WERI-Rb-1 (cell line): ENCODE results near the gene DLGAP4.

ENCODE experiments used
- DNase-seq: peaks from one replicate; pipeline ENCODE4 v3.0.0-alpha.2; 2020
- H3K27ac ChIP-seq: fragments of 250-450 bp; sonication (Bioruptor Pico); 2 replicates; pipeline ENCODE4 v1.5.1; 2020; ENCODE audit warnings: mild to moderate bottlenecking, moderate library complexity
- H3K27me3 ChIP-seq: fragments of 250-450 bp; sonication (Bioruptor Pico); 2 replicates; pipeline ENCODE4 v1.5.1; 2021; ENCODE audit warnings: mild to moderate bottlenecking, low read depth, moderate library complexity; ENCODE audit not compliant: insufficient read depth, severe bottlenecking
- H3K36me3 ChIP-seq: fragments of 250-450 bp; sonication (Bioruptor Pico); 2 replicates; pipeline ENCODE4 v1.5.1; 2020; ENCODE audit warnings: mild to moderate bottlenecking, moderate library complexity
- H3K4me3 ChIP-seq: 2 replicates; pipeline ENCODE4 v1.5.1; 2011; ENCODE audit warnings: low read depth, mild to moderate bottlenecking, control low read depth, low read length
- H3K9me3 ChIP-seq: fragments of 250-450 bp; sonication (Bioruptor Pico); 2 replicates; pipeline ENCODE4 v1.5.1; 2021; ENCODE audit warnings: mild to moderate bottlenecking, moderate library complexity; ENCODE audit not compliant: severe bottlenecking
- CTCF ChIP-seq: IDR thresholded peaks from 2 replicates; pipeline ENCODE4 v1.5.1; 2011; ENCODE audit warnings: low read depth, mild to moderate bottlenecking, control low read depth, inconsistent platforms, low read length

DLGAP4 gene

GRCh38 chr20:36485286-36485685, 179.1 kb downstream of the DLGAP4 start:
- H3K27me3 ChIP-seq: no peaks in the 10 kb centered on the region
- no peak for DNase-seq
- TF ChIP-seq CTCF: no peak
- H3K36me3 ChIP-seq: no peaks in the 10 kb centered on the region; the same call in none of the 2 replicates
- H3K4me3 ChIP-seq: no peak overlapping the region
- H3K9me3 ChIP-seq: no peaks in the 10 kb centered on the region
- H3K27ac ChIP-seq: no peak overlapping the region; the same call in 1 of the 2 replicates

- TF ChIP-seq CTCF: no peak
- no peak for DNase-seq
- no peaks in the 10 kb centered on the region for H3K27me3 ChIP-seq
- H3K4me3 ChIP-seq: no peak overlapping the region
- no peaks in the 10 kb centered on the region for H3K9me3 ChIP-seq
- no peaks in the 10 kb centered on the region; the same call in 1 of the 2 replicates for H3K36me3 ChIP-seq
- no peak overlapping the region for H3K27ac ChIP-seq
Measured at GRCh38 chr20:36487069-36487468, 180.9 kb downstream of the DLGAP4 start.

- no peak overlapping the region for H3K27ac ChIP-seq
- H3K27me3 ChIP-seq: no peaks in the 10 kb centered on the region
- no peak overlapping the region for H3K4me3 ChIP-seq
- no peak for DNase-seq
- H3K36me3 ChIP-seq: no peaks in the 10 kb centered on the region; the same call in 1 of the 2 replicates
- no peak for TF ChIP-seq CTCF
- no peaks in the 10 kb centered on the region for H3K9me3 ChIP-seq
Measured at GRCh38 chr20:36490191-36490590, 184.1 kb downstream of the DLGAP4 start.

GRCh38 chr20:36491901-36492617, 185.9 kb downstream of the DLGAP4 start:
- no peak for TF ChIP-seq CTCF
- H3K27me3 ChIP-seq: no peaks in the 10 kb centered on the region
- DNase-seq: no peak
- H3K36me3 ChIP-seq: peaks cover 5% of the 10 kb centered on the region; the same call in 1 of the 2 replicates
- no peaks in the 10 kb centered on the region for H3K9me3 ChIP-seq
- H3K4me3 ChIP-seq: no peak overlapping the region
- peak overlapping the region; percentile 2; the same call in 1 of the 2 replicates for H3K27ac ChIP-seq

GRCh38 chr20:36493051-36493800, 187.1 kb downstream of the DLGAP4 start:
- no peak overlapping the region for H3K27ac ChIP-seq
- peak; percentile 65 for TF ChIP-seq CTCF

More at GRCh38 chr20:36493051-36493800, 187.1 kb downstream of the DLGAP4 start:
- DNase-seq: peak; percentile 33
- H3K4me3 ChIP-seq: no peak overlapping the region
- H3K9me3 ChIP-seq: no peaks in the 10 kb centered on the region
- no peaks in the 10 kb centered on the region for H3K27me3 ChIP-seq
- peaks cover 15% of the 10 kb centered on the region for H3K36me3 ChIP-seq
